Natural killer cell (primary cell): ENCODE measurements around the gene ENTREP1. TPM values are rescaled to one million over a fixed set of nuclear protein-coding genes. Genes with fewer than 3 reads are reported as not detected.

Experiments used
- ATAC-seq, 3 donors: fragments of 150-1000 bp in 2 of 3; fragments of 200-7000 bp in 1 of 3; cut with Tn5 transposase; 1 replicate in 1 of 3; 2 replicates in 2 of 3; pipeline ENCODE4 v1.10.0; 2021; ENCODE audit warnings: mild to moderate bottlenecking in 2 of 3, moderate library complexity in 2 of 3
- DNase-seq, 2 donors: peaks; one replicate each; pipeline versions ENCODE4 v3.0.0 to v3.0.0-alpha.2; 2013 to 2021; ENCODE audit warnings: mixed read lengths in 1 of 2
- H3K27ac ChIP-seq: one replicate; pipeline ENCODE4 v1.5.1; 2013; ENCODE audit warnings: mild to moderate bottlenecking, low read length
- H3K27me3 ChIP-seq: one replicate; pipeline ENCODE4 v1.6.1; 2013; ENCODE audit warnings: low read length; ENCODE audit not compliant: control insufficient read depth, insufficient read depth
- H3K36me3 ChIP-seq: one replicate; pipeline ENCODE4 v1.6.1; 2013; ENCODE audit warnings: low read length; ENCODE audit not compliant: control insufficient read depth, insufficient read depth
- H3K4me1 ChIP-seq: one replicate; pipeline ENCODE4 v1.6.1; 2013; ENCODE audit warnings: low read length; ENCODE audit not compliant: control insufficient read depth, insufficient read depth
- H3K4me3 ChIP-seq: one replicate; pipeline ENCODE4 v1.5.1; 2013; ENCODE audit warnings: low read length
- H3K9me3 ChIP-seq: one replicate; pipeline ENCODE4 v1.6.1; 2013; ENCODE audit warnings: low read length; ENCODE audit not compliant: control insufficient read depth, insufficient read depth
- H3K27ac Mint-ChIP-seq, 2 donors: one replicate each; pipeline ENCODE4 v1.8.0; 2022; ENCODE audit warnings: mild to moderate bottlenecking in 2 of 2, mixed read lengths in 2 of 2, moderate library complexity in 1 of 2
- H3K27me3 Mint-ChIP-seq, 2 donors: one replicate each; pipeline ENCODE4 v1.8.0; 2022; ENCODE audit warnings: low read depth in 2 of 2, mixed read lengths in 2 of 2
- H3K36me3 Mint-ChIP-seq: one replicate; pipeline ENCODE4 v1.8.0; 2022; ENCODE audit warnings: mixed read lengths
- H3K4me1 Mint-ChIP-seq, 2 donors: one replicate each; pipeline ENCODE4 v1.8.0; 2022; ENCODE audit warnings: mixed read lengths in 2 of 2
- H3K4me3 Mint-ChIP-seq: one replicate; pipeline ENCODE4 v1.8.0; 2022; ENCODE audit warnings: mild to moderate bottlenecking, moderate library complexity, mixed read lengths
- H3K9me3 Mint-ChIP-seq, 2 donors: one replicate each; pipeline ENCODE4 v1.8.0; 2022; ENCODE audit warnings: mixed read lengths in 2 of 2
- CTCF ChIP-seq: fragments of 200-600 bp; IDR thresholded peaks from one replicate; pipeline ENCODE4 v1.8.0; 2022; ENCODE audit warnings: antibody characterized with exemption
- WGBS: methylation state at CpG from one replicate; pipeline ENCODE4 v1.1.7; 2013; ENCODE audit warnings: missing lambda C conversion rate; ENCODE audit not compliant: insufficient coverage; 5-methylcytosine and 5-hydroxymethylcytosine counted together
- intact Hi-C: fragments of 100-400 bp; cut with micrococcal nuclease; formaldehyde crosslinking; loops from one replicate; pipeline ENCODE4 v1.14.2; 2022
- total RNA-seq, 4 donors: library from RNA; stranded (reverse); fragments of 120-200 nt in 1 of 4; gene quantifications; one replicate each; pipeline versions ENCODE4 v1.2.3 to v1.2.4, GENCODE V29; 2013 to 2022

The ENTREP1 gene
- total RNA-seq, 3 donors from 2014 or later (not counting 1 experiment from before 2014, with no cell fraction given) = not detected

DNA sequence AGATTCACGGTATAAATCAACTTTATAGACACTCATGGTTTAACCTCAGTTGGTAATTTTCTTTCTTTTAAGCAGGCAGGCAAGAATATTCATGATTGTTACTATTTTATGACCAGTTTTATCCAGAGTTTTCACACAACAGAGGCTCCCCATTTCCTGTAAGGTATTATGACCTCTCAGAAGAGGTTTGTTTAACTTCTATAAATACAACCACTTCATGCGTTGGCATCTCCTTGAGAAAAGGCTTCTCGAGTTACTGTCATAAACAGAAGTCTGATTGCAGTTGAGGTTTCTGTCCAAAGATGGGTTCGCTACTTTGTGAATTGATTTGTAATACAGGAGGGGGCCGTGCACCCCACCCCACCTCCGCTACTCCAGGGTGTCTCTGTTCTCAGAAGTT is 55.3 kb downstream of the ENTREP1 start:
- TF ChIP-seq CTCF = no peak
- 83% methylated on average over 4 of the region's 6 CpGs for WGBS
- no peaks in the 10 kb centered on the region for H3K27me3 ChIP-seq
- H3K36me3 ChIP-seq = no peaks in the 10 kb centered on the region
- no peaks in the 10 kb centered on the region for H3K9me3 ChIP-seq
- H3K4me3 Mint-ChIP-seq = no peak overlapping the region
- no peak overlapping the region for H3K27ac ChIP-seq
- no peaks in the 10 kb centered on the region for H3K4me1 ChIP-seq
- no peak for ATAC-seq
- no peaks in the 10 kb centered on the region for H3K9me3 Mint-ChIP-seq
- no peaks in the 10 kb centered on the region for H3K36me3 Mint-ChIP-seq
- H3K27me3 Mint-ChIP-seq = no peaks in the 10 kb centered on the region
- DNase-seq = no peak
- no peaks in the 10 kb centered on the region for H3K4me1 Mint-ChIP-seq
- H3K27ac Mint-ChIP-seq = no peak overlapping the region
- intact Hi-C loops = loop anchor here (10.0 kb wide), 1 partner anchor 64 kb away; no protein-coding TSS in a partner anchor
- H3K4me3 ChIP-seq = no peak overlapping the region

- H3K36me3 Mint-ChIP-seq = no peaks in the 10 kb centered on the region
Observed at GRCh38 chr9:69380811-69381210, 55.8 kb downstream of the ENTREP1 start.

GRCh38 chr9:69382135-69382534 is 57.1 kb downstream of the ENTREP1 start:
- Histone ChIP-seq H3K4me1 (no peaks in the 10 kb centered on the region), H3K4me3 (no peak overlapping the region), H3K36me3 (no peaks in the 10 kb centered on the region), H3K9me3 (no peaks in the 10 kb centered on the region), H3K27ac (no peak overlapping the region), H3K27me3 (no peaks in the 10 kb centered on the region)
- Mint-ChIP-seq H3K9me3 (no peaks in the 10 kb centered on the region), H3K27me3 (no peaks in the 10 kb centered on the region), H3K4me3 (no peak overlapping the region), H3K4me1 (no peaks in the 10 kb centered on the region), H3K36me3 (no peaks in the 10 kb centered on the region), H3K27ac (no peak overlapping the region)
- ATAC-seq (no peak), DNase-seq (no peak)
- TF ChIP-seq CTCF = no peak
- intact Hi-C loops = loop anchor here (10.0 kb wide), 1 partner anchor 63 kb away; no protein-coding TSS in a partner anchor
- 81% methylated on average over 3 of the region's 4 CpGs for WGBS

More at GRCh38 chr9:69380811-69381210, 55.8 kb downstream of the ENTREP1 start:
- TF ChIP-seq CTCF = no peak
- no peak overlapping the region for H3K4me3 ChIP-seq
- no peak overlapping the region for H3K27ac ChIP-seq
- Mint-ChIP-seq H3K4me1 (no peaks in the 10 kb centered on the region), H3K9me3 (no peaks in the 10 kb centered on the region), H3K27ac (no peak overlapping the region), H3K4me3 (no peak overlapping the region), H3K27me3 (no peaks in the 10 kb centered on the region)
- H3K9me3 ChIP-seq = no peaks in the 10 kb centered on the region
- DNase-seq (no peak), ATAC-seq (no peak)
- H3K4me1 ChIP-seq = no peaks in the 10 kb centered on the region
- no peaks in the 10 kb centered on the region for H3K36me3 ChIP-seq
- WGBS = no CpG with 5 or more reads among the region's 3 CpGs
- H3K27me3 ChIP-seq = no peaks in the 10 kb centered on the region
- intact Hi-C loops = loop anchor here (10.0 kb wide), 1 partner anchor 64 kb away; no protein-coding TSS in a partner anchor

DNA sequence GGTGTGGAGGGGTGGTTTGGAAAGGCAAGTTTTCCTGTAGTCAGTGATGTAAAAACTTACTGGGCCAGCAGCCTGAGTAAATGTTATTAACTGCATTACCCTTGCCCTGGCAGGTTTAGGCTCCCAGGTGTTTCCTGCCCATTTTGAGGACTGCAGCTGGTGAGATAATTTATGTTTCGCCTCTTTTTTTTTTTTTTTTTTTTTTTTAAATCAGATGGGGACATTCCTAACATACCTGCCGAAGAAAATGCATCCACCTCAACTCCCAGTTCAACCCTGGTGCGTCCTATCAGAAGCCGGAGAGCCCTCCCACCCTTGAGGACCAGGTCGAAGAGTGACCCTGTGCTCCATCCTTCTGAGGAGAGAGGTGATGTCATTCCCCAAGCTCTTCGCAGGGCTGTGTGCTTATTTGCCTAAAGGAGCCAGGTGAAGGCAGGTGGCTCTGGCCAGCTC is 60.6 kb downstream of the ENTREP1 start:
- Histone ChIP-seq H3K27me3 (no peaks in the 10 kb centered on the region), H3K9me3 (no peaks in the 10 kb centered on the region), H3K4me1 (no peaks in the 10 kb centered on the region), H3K4me3 (no peak overlapping the region), H3K27ac (no peak overlapping the region), H3K36me3 (no peaks in the 10 kb centered on the region)
- Mint-ChIP-seq H3K27ac (no peak overlapping the region), H3K4me1 (no peaks in the 10 kb centered on the region), H3K9me3 (no peaks in the 10 kb centered on the region), H3K4me3 (no peak overlapping the region), H3K27me3 (peaks cover 0 to 9% of the 10 kb centered on the region in 2 donors), H3K36me3 (no peaks in the 10 kb centered on the region)
- WGBS = 60% methylated on average over 5 of the region's 6 CpGs
- no peak for DNase-seq
- intact Hi-C loops = loop anchor here (10.0 kb wide), 1 partner anchor 59 kb away; no protein-coding TSS in a partner anchor
- TF ChIP-seq CTCF = no peak
- ATAC-seq = no peak
